Heart left ventricle (tissue), 16 donors: ENCODE data around the gene IFI16. TPM values are rescaled to one million over a fixed set of nuclear protein-coding genes. Genes with fewer than 3 reads are reported as not detected.
"Not testable (repeated sequence)": the region's sequence is repeated elsewhere in the genome, so short reads cannot be mapped to it uniquely, and the experiment has no call there.

Experiments
- ATAC-seq, 4 donors: fragments of 200-7000 bp; cut with Tn5 transposase; one replicate each; pipeline ENCODE4 v1.9.1; 2020 to 2022; ENCODE audit warnings: moderate library complexity in 4 of 4, mild to moderate bottlenecking in 3 of 4, moderate number of reproducible peaks in 1 of 4
- DNase-seq, 5 donors: peaks; one replicate each; pipeline ENCODE4 v3.0.0-alpha.2; 2020
- H3K27ac ChIP-seq, 12 donors: fragments of 200-600 bp; sonication (generic) in 4 of 12; one replicate each; pipeline versions ENCODE4 v1.5.0 to v1.8.0; 2016 to 2022; ENCODE audit warnings: mild to moderate bottlenecking in 2 of 12
- H3K27me3 ChIP-seq, 9 donors: fragments of 200-600 bp; sonication (generic) in 2 of 9; one replicate each; pipeline versions ENCODE4 v1.5.1 to v1.8.0; 2016 to 2022; ENCODE audit warnings: mild to moderate bottlenecking in 3 of 9
- H3K36me3 ChIP-seq, 9 donors: fragments of 200-600 bp; sonication (generic) in 2 of 9; one replicate each; pipeline versions ENCODE4 v1.5.0 to v1.8.0; 2018 to 2022; ENCODE audit warnings: mild to moderate bottlenecking in 2 of 9
- H3K4me1 ChIP-seq, 12 donors: fragments of 200-600 bp; sonication (generic) in 4 of 12; one replicate each; pipeline versions ENCODE4 v1.5.0 to v1.8.0; 2016 to 2022; ENCODE audit warnings: mild to moderate bottlenecking in 3 of 12
- H3K4me3 ChIP-seq, 12 donors: fragments of 200-600 bp; sonication (generic) in 4 of 12; one replicate each; pipeline versions ENCODE4 v1.5.0 to v1.8.0; 2017 to 2022; ENCODE audit warnings: mild to moderate bottlenecking in 9 of 12, moderate library complexity in 4 of 12
- H3K9me3 ChIP-seq, 12 donors: fragments of 200-600 bp; sonication (generic) in 4 of 12; one replicate each; pipeline versions ENCODE4 v1.5.0 to v1.8.0; 2016 to 2022; ENCODE audit warnings: mild to moderate bottlenecking in 1 of 12
- CTCF ChIP-seq, 12 donors: fragments of 200-600 bp; sonication (generic) in 4 of 12; IDR thresholded peaks; one replicate each; pipeline versions ENCODE4 v1.5.0 to v1.8.0; 2018 to 2022; ENCODE audit warnings: antibody characterized with exemption in 12 of 12, mild to moderate bottlenecking in 5 of 12
- POLR2A ChIP-seq, 2 donors: fragments of 450-650 bp; IDR thresholded peaks; one replicate each; pipeline ENCODE4 v1.6.1; 2017; ENCODE audit warnings: antibody characterized with exemption in 2 of 2, mild to moderate bottlenecking in 2 of 2, moderate library complexity in 2 of 2
- WGBS, 4 donors: extraction: QIAGEN DNeasy Blood & Tissue Kit in 2 of 4; methylation state at CpG; one replicate each; pipeline versions ENCODE4 v1.1.5 to v1.1.7; 2013 to 2018; 5-methylcytosine and 5-hydroxymethylcytosine counted together
- intact Hi-C, 10 donors: fragments of 100-400 bp; cut with DNase I; formaldehyde crosslinking; loops; one replicate each; pipeline versions ENCODE4 v1.11.1 to v1.14.2; 2022
- polyA plus RNA-seq, 2 donors: library from polyadenylated mRNA; stranded (reverse); fragments of 200-250 nt; gene quantifications; one replicate each; pipeline ENCODE4 v1.2.3, GENCODE V29; 2013
- total RNA-seq, 9 donors: library from RNA; depleted of rRNA in 2 of 9; stranded (reverse); fragments of >200 nt in 2 of 9; fragmentation: NEBNext Ultra II Directional in 3 of 9; extraction: Animal tissue kit (Norgen Biotek cat#: 25700) in 3 of 9; gene quantifications; one replicate each; pipeline versions ENCODE4 v1.1.0 to v1.2.4, GENCODE V29; 2016 to 2023
- donor health status: ischemic (EF 13 %, LVEDD 7.1; RV severe dilation, severe dysfunction).
- donor health status: healthy with polysubstance abuse.
- donor health status: DM: no; HTN: yes; CAD: no.
- donor health status: DM: no; HTN: no; CAD: no.
- donor health status: ischemic (EF 25% LVEDD 6.9; RV normal size, moderate dysfunction).
- donor health status: ischemic (EF 25% LVEDD 5.7; RV mildly dilated, moderate dysfunction).
- donor health status: healthy.
- donor health status: DM: yes; HTN: yes; CAD: no.
- donor health status: ischemic (EF 35%, LVEDD 5.7; RV mildly dilated, moderate dysfunction).
- donor health status: nonischemic (EF 11% LVEDD 7.7; RV severe dilation, severe dysfunction).
- donor health status: DM: yes; HTN: yes; CAD: no.
- donor health status: PGD.
- donor health status: ischemic (EF 29% LVEDD 5.4; RV normal size, mild dysfunction).
- donor health status: nonischemic (EF 23%, LVEDD 6.1; RV moderate dilation, normal function).

Gene IFI16
- total and polyA plus RNA-seq, 11 donors = 19.1 to 125 (median 24.8) TPM

GRCh38 chr1:159010391-159010790 is 684 bp downstream of the IFI16 start:
- ATAC-seq (no peak), DNase-seq (no peak)
- peaks cover 0 to 11% (median 6%) of the 10 kb centered on the region in 9 donors for H3K36me3 ChIP-seq
- intact Hi-C loops = loop anchor here in 3 of 10 donors (5.0 to 10.0 kb wide), 3 partner anchors 54 to 914 kb away; partner anchors contain the start of gene TAGLN2 (in 1 of the 3)
- 28 to 37% (median 32%) methylated on average over 5 of the region's 5 CpGs for WGBS, 4 donors
- H3K27ac ChIP-seq = peak overlapping the region; percentile 69 to 99 (median 86)
- H3K4me1 ChIP-seq = peaks cover 0 to 68% (median 22%) of the 10 kb centered on the region in 12 donors
- TF ChIP-seq CTCF (IDR thresholded peaks at IDR 0.05) (no peak), POLR2A (IDR thresholded peaks at IDR 0.05) (no peak)
- H3K27me3 ChIP-seq = no peaks in the 10 kb centered on the region
- H3K4me3 ChIP-seq = peak overlapping the region; percentile 37 to 82 (median 60)
- H3K9me3 ChIP-seq = no peaks in the 10 kb centered on the region

GRCh38 chr1:159011001-159011400 is 1.3 kb downstream of the IFI16 start:
- DNase-seq, ATAC-seq, H3K9me3 ChIP-seq, H3K27me3 ChIP-seq: not testable (repeated sequence)
- WGBS, 4 donors = 28 to 44% (median 36%) methylated on average over 9 of the region's 9 CpGs
- peaks cover 0 to 68% (median 24%) of the 10 kb centered on the region in 12 donors for H3K4me1 ChIP-seq
- peak overlapping the region; percentile 69 to 99 (median 86) for H3K27ac ChIP-seq
- peaks cover 0 to 18% (median 11%) of the 10 kb centered on the region in 9 donors for H3K36me3 ChIP-seq
- intact Hi-C loops = loop anchor here in 3 of 10 donors (5.0 to 10.0 kb wide), 3 partner anchors 54 to 914 kb away; partner anchors contain the start of gene TAGLN2 (in 1 of the 3)
- peak overlapping the region; percentile 37 to 82 (median 60) for H3K4me3 ChIP-seq

- Histone ChIP-seq H3K27ac (peak overlapping the region in 11 of 12 donors; percentile 2 to 99 (median 84)), H3K4me3 (peak overlapping the region in 11 of 12 donors; percentile 37 to 82 (median 61)), H3K36me3 (peaks cover 0 to 25% (median 18%) of the 10 kb centered on the region in 9 donors), H3K27me3 (no peaks in the 10 kb centered on the region), H3K4me1 (peaks cover 0 to 68% (median 27%) of the 10 kb centered on the region in 12 donors), H3K9me3 (no peaks in the 10 kb centered on the region)
- no peak for ATAC-seq
- intact Hi-C loops = loop anchor here in 3 of 10 donors (5.0 to 10.0 kb wide), 3 partner anchors 53 to 913 kb away; partner anchors contain the start of gene TAGLN2 (in 1 of the 3)
- no peak for DNase-seq
- no peak for TF ChIP-seq POLR2A (IDR thresholded peaks at IDR 0.05)
- TF ChIP-seq CTCF (IDR thresholded peaks at IDR 0.05) = no peak
Observed at GRCh38 chr1:159011751-159012150, 2.0 kb downstream of the IFI16 start.

- intact Hi-C loops = loop anchor here in 3 of 10 donors (5.0 to 10.0 kb wide), 3 partner anchors 52 to 912 kb away; partner anchors contain the start of gene TAGLN2 (in 1 of the 3)
- Histone ChIP-seq H3K36me3 (peaks cover 0 to 32% (median 26%) of the 10 kb centered on the region in 9 donors), H3K27ac (peak overlapping the region; percentile 2 to 99 (median 83)), H3K4me1 (peaks cover 0 to 68% (median 29%) of the 10 kb centered on the region in 12 donors), H3K9me3 (no peaks in the 10 kb centered on the region), H3K4me3 (peak overlapping the region; percentile 0 to 82 (median 60)), H3K27me3 (no peaks in the 10 kb centered on the region)
- ATAC-seq = peak in 2 of 4 donors; percentile 23 to 28
- TF ChIP-seq CTCF (IDR thresholded peaks at IDR 0.05) (no peak), POLR2A (IDR thresholded peaks at IDR 0.05) (peak in 1 of 2 donors; percentile 21)
- DNase-seq = peak in 1 of 5 donors; percentile 34
- WGBS, 4 donors = 34 to 48% (median 46%) methylated on average over 6 of the region's 6 CpGs
Observed at GRCh38 chr1:159012495-159012894, 2.8 kb downstream of the IFI16 start.
